Loucy (cell line): ENCODE data around the gene MCOLN1.

Experiments
- H2AFZ ChIP-seq: fragments of 200-600 bp; sonication (generic); 2 replicates; pipeline ENCODE4 v1.6.0; 2016; ENCODE audit warnings: antibody characterized with exemption, mild to moderate bottlenecking, low read length, moderate library complexity
- H3F3A ChIP-seq: fragments of 200-600 bp; 2 replicates; pipeline ENCODE4 v1.6.0; 2016; ENCODE audit warnings: antibody characterized with exemption, low read depth, mild to moderate bottlenecking
- H3K27me3 ChIP-seq: fragments of 200-600 bp; sonication (generic); 2 replicates; pipeline ENCODE4 v1.6.1; 2014; ENCODE audit warnings: low read length, mild to moderate bottlenecking; ENCODE audit not compliant: insufficient read depth, poor library complexity, severe bottlenecking
- H3K36me3 ChIP-seq: fragments of 200-600 bp; sonication (generic); 2 replicates; pipeline ENCODE4 v1.6.1; 2016; ENCODE audit warnings: low read length; ENCODE audit not compliant: insufficient read depth
- H3K4me1 ChIP-seq: fragments of 200-600 bp; sonication (generic); 2 replicates; pipeline ENCODE4 v1.5.1; 2014; ENCODE audit warnings: low read length, mild to moderate bottlenecking; ENCODE audit not compliant: insufficient read depth, poor library complexity, severe bottlenecking
- H3K4me2 ChIP-seq: fragments of 200-600 bp; sonication (generic); 2 replicates; pipeline ENCODE4 v1.6.0; 2014; ENCODE audit warnings: antibody characterized with exemption, low read length, low read depth, mild to moderate bottlenecking; ENCODE audit not compliant: poor library complexity, severe bottlenecking
- H3K4me3 ChIP-seq: fragments of 200-600 bp; sonication (generic); 2 replicates; pipeline ENCODE4 v1.5.1; 2014; ENCODE audit warnings: low read length, mild to moderate bottlenecking, mixed read lengths; ENCODE audit not compliant: poor library complexity, severe bottlenecking
- H3K79me2 ChIP-seq: fragments of 200-600 bp; sonication (generic); 2 replicates; pipeline ENCODE4 v1.6.1; 2014; ENCODE audit warnings: low read length; ENCODE audit not compliant: insufficient read depth
- H3K9ac ChIP-seq: fragments of 200-600 bp; sonication (generic); 2 replicates; pipeline ENCODE4 v1.6.0; 2014; ENCODE audit warnings: mild to moderate bottlenecking, low read depth, low read length, moderate library complexity; ENCODE audit not compliant: poor library complexity, severe bottlenecking
- H3K9me2 ChIP-seq: fragments of 200-600 bp; sonication (generic); replicated peaks from 2 replicates; pipeline ENCODE4 v1.6.1; 2016; ENCODE audit warnings: low read depth, low read length, mixed read lengths
- H3K9me3 ChIP-seq: fragments of 200-600 bp; sonication (generic); 2 replicates; pipeline ENCODE4 v1.6.1; 2014; ENCODE audit warnings: mild to moderate bottlenecking, antibody characterized with exemption, low read length, low read depth; ENCODE audit not compliant: insufficient read depth
- H4K20me1 ChIP-seq: fragments of 200-600 bp; sonication (generic); 2 replicates; pipeline ENCODE4 v1.6.0; 2014; ENCODE audit warnings: antibody characterized with exemption, low read length, mild to moderate bottlenecking; ENCODE audit not compliant: insufficient read depth, poor library complexity, severe bottlenecking
- EZH2phosphoT487 ChIP-seq: fragments of 200-600 bp; IDR thresholded peaks from 2 replicates; pipeline ENCODE4 v1.6.1; 2018; ENCODE audit warnings: antibody characterized with exemption, mild to moderate bottlenecking, moderate library complexity, borderline replicate concordance
- TF ChIP-seq, protein P1 (sequence below): fragments of 200-600 bp; sonication (generic); conservative IDR thresholded peaks from 2 replicates; pipeline ENCODE4 v1.5.1; 2014; ENCODE audit warnings: mild to moderate bottlenecking, antibody characterized with exemption, low read length

Gene MCOLN1

DNA sequence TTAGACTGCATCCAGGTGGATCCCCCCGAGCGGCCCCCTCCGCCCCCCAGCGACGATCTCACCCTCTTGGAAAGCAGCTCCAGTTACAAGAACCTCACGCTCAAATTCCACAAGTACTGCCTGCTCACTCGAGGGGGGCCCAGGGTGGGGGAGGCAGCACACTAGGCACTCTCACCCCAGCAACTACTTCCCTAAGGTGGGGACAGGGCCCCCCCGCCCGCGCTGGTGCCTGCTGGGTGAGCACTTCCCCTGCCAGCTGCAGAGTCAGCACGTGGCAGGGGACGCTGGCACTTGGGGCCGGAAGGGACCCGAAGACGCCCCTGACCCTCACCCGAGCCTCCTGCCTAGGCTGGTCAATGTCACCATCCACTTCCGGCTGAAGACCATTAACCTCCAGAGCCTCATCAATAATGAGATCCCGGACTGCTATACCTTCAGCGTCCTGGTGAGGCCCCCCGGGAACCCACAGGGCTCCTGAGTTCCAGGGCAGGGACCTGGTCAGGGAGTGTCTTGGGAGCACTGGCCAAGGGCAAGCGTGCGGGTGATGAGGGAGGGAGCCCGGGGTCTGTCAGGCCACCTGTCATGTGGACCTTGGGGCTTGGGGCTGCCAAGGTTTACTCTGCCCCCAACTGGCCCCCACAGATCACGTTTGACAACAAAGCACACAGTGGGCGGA is 5.2 kb downstream of the MCOLN1 start:
- no peak overlapping the region for H3K4me2 ChIP-seq
- no peaks in the 10 kb centered on the region for H3K9me3 ChIP-seq
- H3K4me3 ChIP-seq: no peak overlapping the region
- H3K27me3 ChIP-seq: no peaks in the 10 kb centered on the region
- no peaks in the 10 kb centered on the region for H3K9me2 ChIP-seq
- no peak overlapping the region for H3K9ac ChIP-seq
- TF ChIP-seq EZH2phosphoT487: no peak
- TF ChIP-seq, protein P1, sequence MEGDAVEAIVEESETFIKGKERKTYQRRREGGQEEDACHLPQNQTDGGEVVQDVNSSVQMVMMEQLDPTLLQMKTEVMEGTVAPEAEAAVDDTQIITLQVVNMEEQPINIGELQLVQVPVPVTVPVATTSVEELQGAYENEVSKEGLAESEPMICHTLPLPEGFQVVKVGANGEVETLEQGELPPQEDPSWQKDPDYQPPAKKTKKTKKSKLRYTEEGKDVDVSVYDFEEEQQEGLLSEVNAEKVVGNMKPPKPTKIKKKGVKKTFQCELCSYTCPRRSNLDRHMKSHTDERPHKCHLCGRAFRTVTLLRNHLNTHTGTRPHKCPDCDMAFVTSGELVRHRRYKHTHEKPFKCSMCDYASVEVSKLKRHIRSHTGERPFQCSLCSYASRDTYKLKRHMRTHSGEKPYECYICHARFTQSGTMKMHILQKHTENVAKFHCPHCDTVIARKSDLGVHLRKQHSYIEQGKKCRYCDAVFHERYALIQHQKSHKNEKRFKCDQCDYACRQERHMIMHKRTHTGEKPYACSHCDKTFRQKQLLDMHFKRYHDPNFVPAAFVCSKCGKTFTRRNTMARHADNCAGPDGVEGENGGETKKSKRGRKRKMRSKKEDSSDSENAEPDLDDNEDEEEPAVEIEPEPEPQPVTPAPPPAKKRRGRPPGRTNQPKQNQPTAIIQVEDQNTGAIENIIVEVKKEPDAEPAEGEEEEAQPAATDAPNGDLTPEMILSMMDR: no peak
- peaks cover 5% of the 10 kb centered on the region for H3K4me1 ChIP-seq
- H4K20me1 ChIP-seq: no peaks in the 10 kb centered on the region
- no peak overlapping the region for H2AFZ ChIP-seq
- no peaks in the 10 kb centered on the region for H3K36me3 ChIP-seq
- H3F3A ChIP-seq: no peaks in the 10 kb centered on the region
- H3K79me2 ChIP-seq: no peaks in the 10 kb centered on the region

DNA sequence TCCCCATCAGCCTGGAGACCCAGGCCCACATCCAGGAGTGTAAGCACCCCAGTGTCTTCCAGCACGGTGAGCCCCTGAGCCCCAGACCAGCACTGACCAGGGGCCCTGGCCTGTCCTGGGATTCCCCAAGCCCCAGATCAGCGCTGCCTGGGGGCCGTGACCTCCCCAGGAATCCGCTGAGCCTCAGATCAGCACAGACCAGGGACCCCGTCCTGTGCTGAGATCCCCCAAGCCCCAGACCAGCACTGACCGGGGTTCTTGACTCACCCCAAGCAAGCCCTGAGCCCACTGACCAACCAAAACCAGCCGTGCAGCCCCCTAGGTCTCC is 5.7 kb downstream of the MCOLN1 start:
- no peak overlapping the region for H2AFZ ChIP-seq
- TF ChIP-seq EZH2phosphoT487: no peak
- TF ChIP-seq, protein P1: no peak
- no peaks in the 10 kb centered on the region for H3K9me2 ChIP-seq
- H3K4me1 ChIP-seq: peaks cover 4% of the 10 kb centered on the region
- H3F3A ChIP-seq: no peaks in the 10 kb centered on the region
- H3K36me3 ChIP-seq: no peaks in the 10 kb centered on the region
- H3K9ac ChIP-seq: no peak overlapping the region
- H4K20me1 ChIP-seq: no peaks in the 10 kb centered on the region
- H3K79me2 ChIP-seq: no peaks in the 10 kb centered on the region
- H3K4me3 ChIP-seq: no peak overlapping the region
- no peaks in the 10 kb centered on the region for H3K27me3 ChIP-seq
- H3K9me3 ChIP-seq: no peaks in the 10 kb centered on the region
- H3K4me2 ChIP-seq: no peak overlapping the region

DNA sequence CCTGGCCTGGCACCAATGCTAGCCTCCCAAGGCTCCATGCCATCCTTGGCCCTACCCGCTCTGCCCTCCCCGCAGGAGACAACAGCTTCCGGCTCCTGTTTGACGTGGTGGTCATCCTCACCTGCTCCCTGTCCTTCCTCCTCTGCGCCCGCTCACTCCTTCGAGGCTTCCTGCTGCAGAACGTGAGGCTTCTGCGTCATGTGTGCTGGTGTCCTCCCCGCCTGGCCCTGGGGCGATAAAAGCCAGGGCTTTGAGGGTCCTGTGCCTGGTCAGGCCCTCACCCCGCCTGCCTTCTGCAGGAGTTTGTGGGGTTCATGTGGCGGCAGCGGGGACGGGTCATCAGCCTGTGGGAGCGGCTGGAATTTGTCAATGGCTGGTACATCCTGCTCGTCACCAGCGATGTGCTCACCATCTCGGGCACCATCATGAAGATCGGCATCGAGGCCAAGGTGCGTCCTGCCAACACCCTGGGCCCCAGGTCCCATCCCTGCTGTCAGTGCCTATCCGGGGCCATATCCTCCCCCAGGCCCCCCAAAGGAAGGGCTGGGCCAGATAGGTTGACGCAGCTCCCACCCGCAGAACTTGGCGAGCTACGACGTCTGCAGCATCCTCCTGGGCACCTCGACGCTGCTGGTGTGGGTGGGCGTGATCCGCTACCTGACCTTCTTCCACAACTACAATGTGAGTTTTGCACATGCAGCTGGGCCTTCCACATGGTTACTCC is 6.3 kb downstream of the MCOLN1 start:
- H3K27me3 ChIP-seq: no peaks in the 10 kb centered on the region
- no peaks in the 10 kb centered on the region for H3K4me1 ChIP-seq
- no peaks in the 10 kb centered on the region for H3K36me3 ChIP-seq
- no peak overlapping the region for H3K4me2 ChIP-seq
- H2AFZ ChIP-seq: no peak overlapping the region
- H3K4me3 ChIP-seq: no peak overlapping the region
- no peaks in the 10 kb centered on the region for H3F3A ChIP-seq
- H3K9me2 ChIP-seq: no peaks in the 10 kb centered on the region
- H3K79me2 ChIP-seq: no peaks in the 10 kb centered on the region
- no peaks in the 10 kb centered on the region for H4K20me1 ChIP-seq
- no peak overlapping the region for H3K9ac ChIP-seq
- TF ChIP-seq, protein P1: no peak
- TF ChIP-seq EZH2phosphoT487: no peak
- no peaks in the 10 kb centered on the region for H3K9me3 ChIP-seq
